Activated T-cell treated with anti-CD3 and anti-CD28 coated beads, Interleukin-2, amount 50 U/mL, for 72 hours (primary cell): ENCODE results near the gene CNGB1. TPM values are rescaled to one million over a fixed set of nuclear protein-coding genes. Genes with fewer than 3 reads are reported as not detected.
"Not testable (repeated sequence)": the region's sequence is repeated elsewhere in the genome, so short reads cannot be mapped to it uniquely, and the experiment has no call there.

ENCODE experiments used
- ATAC-seq, 2 donors: fragments of 150-1000 bp; cut with Tn5 transposase; replicated peaks in 1 of 2; 2 replicates each; pipeline ENCODE4 v1.10.0; 2021; ENCODE audit warnings: moderate library complexity in 2 of 2, mild to moderate bottlenecking in 1 of 2
- DNase-seq, 2 donors: peaks; one replicate each; pipeline ENCODE4 v3.0.0; 2021 to 2022; ENCODE audit warnings: mixed read lengths in 1 of 2
- H3K27ac Mint-ChIP-seq: one replicate; pipeline ENCODE4 v1.8.0; 2022; ENCODE audit warnings: mild to moderate bottlenecking, moderate library complexity, mixed read lengths
- H3K27me3 Mint-ChIP-seq: one replicate; pipeline ENCODE4 v1.8.0; 2022; ENCODE audit warnings: low read depth, mixed read lengths
- H3K36me3 Mint-ChIP-seq, 2 donors: one replicate each; pipeline ENCODE4 v1.8.0; 2022; ENCODE audit warnings: mixed read lengths in 2 of 2, mild to moderate bottlenecking in 1 of 2; ENCODE audit not compliant: insufficient read depth in 2 of 2
- H3K4me1 Mint-ChIP-seq: one replicate; pipeline ENCODE4 v1.8.0; 2022; ENCODE audit warnings: low read depth, mixed read lengths
- H3K4me3 Mint-ChIP-seq, 2 donors: one replicate each; pipeline ENCODE4 v1.8.0; 2022; ENCODE audit warnings: mild to moderate bottlenecking in 2 of 2, mixed read lengths in 2 of 2, moderate library complexity in 2 of 2
- H3K9me3 Mint-ChIP-seq, 2 donors: one replicate each; pipeline ENCODE4 v1.8.0; 2022; ENCODE audit warnings: mixed read lengths in 2 of 2
- total RNA-seq, 2 donors: library from RNA; stranded (reverse); gene quantifications; one replicate each; pipeline ENCODE4 v1.2.3, GENCODE V29; 2022

The CNGB1 gene
- total RNA-seq, 2 donors from 2014 or later, result not detected

DNA sequence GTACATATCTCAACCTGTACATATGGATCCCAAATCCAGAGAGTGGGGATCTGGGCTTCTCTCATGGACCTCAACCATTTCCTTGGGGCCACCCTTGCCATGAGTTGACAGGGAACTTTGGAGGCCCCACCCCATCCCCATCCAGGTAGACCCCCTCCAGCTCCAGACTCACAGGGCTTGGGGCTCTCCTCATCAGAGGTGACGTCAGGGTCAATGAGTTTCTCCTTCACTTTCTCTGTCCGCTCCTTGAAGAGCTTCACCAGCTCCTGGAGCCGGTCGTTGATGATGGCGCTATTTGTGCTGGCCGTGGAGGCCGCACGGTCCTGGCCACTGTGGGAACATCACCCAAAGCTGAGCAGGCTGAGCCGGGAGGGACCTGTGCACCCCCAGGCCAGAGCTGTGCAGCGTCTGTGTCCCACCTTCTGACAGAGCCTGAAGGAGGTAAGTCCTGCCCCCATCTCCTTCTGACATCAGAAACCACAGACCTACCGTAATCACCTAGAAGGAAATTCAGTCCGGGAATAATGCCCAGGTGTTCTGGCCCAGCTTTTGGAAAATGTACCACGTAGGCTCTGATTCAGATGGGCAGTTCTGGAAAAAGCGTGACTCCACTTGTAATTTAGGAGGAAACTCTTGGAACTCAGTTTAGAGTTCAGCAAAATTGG is 50.6 kb downstream of the CNGB1 start:
- no peaks in the 10 kb centered on the region for H3K27me3 Mint-ChIP-seq
- ATAC-seq, result no peak
- H3K36me3 Mint-ChIP-seq, result no peaks in the 10 kb centered on the region
- DNase-seq, result no peak
- no peaks in the 10 kb centered on the region for H3K4me1 Mint-ChIP-seq
- H3K4me3 Mint-ChIP-seq, result no peak overlapping the region
- no peak overlapping the region for H3K27ac Mint-ChIP-seq
- no peaks in the 10 kb centered on the region for H3K9me3 Mint-ChIP-seq

DNA sequence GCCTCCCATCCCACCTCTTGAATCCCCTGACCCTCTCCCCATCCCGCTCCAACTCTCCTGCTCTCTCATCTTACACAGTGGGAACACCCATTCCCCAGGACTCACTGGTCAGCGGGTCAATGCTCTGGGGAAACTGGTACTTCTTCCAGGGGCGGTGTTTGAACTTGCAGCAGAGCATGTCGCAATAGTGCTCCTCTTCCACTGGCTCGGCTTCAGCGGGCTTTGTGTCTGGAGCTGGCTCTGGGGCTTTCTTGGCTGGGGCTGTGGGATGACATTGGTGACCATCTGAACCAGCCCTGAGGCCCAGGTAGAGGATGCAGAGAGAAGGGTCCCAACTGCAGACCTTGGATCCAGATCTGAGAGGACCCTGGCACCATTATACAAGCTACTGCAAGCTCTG is 51.9 kb downstream of the CNGB1 start:
- no peaks in the 10 kb centered on the region for H3K27me3 Mint-ChIP-seq
- no peak for DNase-seq

DNA sequence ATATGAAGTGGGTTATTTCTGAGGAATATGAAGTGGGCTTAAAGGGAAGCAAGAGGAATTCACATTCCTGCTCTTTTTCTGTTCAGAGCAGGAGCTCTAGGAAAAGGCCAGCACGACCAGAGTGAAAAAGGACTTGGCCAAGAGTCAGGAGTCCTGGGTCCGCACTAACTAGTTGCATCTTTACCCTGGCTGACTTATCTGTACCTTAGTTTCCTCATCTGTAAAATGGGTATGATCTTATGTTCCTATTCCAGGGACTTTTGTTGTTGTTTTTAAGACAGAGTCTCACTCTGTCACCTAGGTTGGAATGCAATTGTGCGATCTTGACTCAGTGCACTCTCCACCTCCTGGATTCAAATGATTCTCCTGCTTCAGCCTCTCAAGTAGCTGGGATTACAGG is 52.5 kb downstream of the CNGB1 start:
- no peaks in the 10 kb centered on the region for H3K27me3 Mint-ChIP-seq
- DNase-seq (no peak), ATAC-seq (no peak)
- no peaks in the 10 kb centered on the region for H3K4me1 Mint-ChIP-seq
- H3K9me3 Mint-ChIP-seq, result no peaks in the 10 kb centered on the region
- H3K36me3 Mint-ChIP-seq, result no peaks in the 10 kb centered on the region
- no peak overlapping the region for H3K27ac Mint-ChIP-seq
- H3K4me3 Mint-ChIP-seq, result no peak overlapping the region

More for the DNA sequence above, 51.9 kb downstream of the CNGB1 start:
- ATAC-seq, result no peak
- H3K36me3 Mint-ChIP-seq, result no peaks in the 10 kb centered on the region
- H3K27ac Mint-ChIP-seq, result no peak overlapping the region
- H3K9me3 Mint-ChIP-seq, result no peaks in the 10 kb centered on the region
- H3K4me1 Mint-ChIP-seq, result no peaks in the 10 kb centered on the region
- no peak overlapping the region for H3K4me3 Mint-ChIP-seq

DNA sequence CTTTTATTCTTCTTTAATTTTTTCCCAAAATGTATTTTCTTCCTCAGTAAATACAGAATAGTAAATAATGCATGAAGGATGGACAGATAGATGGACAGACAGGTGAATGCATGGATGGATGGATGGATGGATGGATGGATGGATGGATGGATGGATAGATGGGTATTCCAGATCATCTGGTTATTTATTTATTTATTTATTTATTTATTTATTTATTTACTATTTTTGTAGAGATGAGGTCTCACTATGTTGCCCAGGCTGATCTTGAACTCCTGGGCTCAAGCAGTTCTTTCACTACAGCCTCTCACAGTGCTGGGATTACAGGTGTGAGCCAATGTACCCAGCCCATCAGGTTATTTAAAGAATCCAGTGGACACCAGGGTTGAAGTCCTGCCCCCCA is 53.0 kb downstream of the CNGB1 start:
- not testable (repeated sequence) for ATAC-seq, H3K27me3 Mint-ChIP-seq, H3K36me3 Mint-ChIP-seq, H3K27ac Mint-ChIP-seq, H3K9me3 Mint-ChIP-seq, H3K4me3 Mint-ChIP-seq, DNase-seq, H3K4me1 Mint-ChIP-seq

DNA sequence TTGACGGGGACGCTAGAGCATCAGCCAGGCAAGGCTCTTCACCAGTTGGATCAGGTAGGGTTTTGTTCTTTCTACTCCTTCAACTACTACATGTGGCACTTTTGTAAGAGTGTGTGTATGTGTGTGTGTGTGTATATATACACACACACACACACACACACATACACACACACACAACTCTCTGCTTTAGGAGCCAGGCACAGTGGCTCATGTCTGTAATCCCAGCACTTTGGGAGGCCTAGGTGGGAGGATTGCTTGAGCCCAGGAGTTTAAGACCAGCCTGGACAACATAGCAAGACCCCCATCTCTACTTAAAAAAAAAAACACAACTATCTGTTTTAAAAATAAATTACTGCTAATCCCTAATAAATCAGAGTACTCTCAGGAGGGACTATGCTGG is 53.4 kb downstream of the CNGB1 start:
- H3K27ac Mint-ChIP-seq, DNase-seq, ATAC-seq, H3K36me3 Mint-ChIP-seq, H3K4me1 Mint-ChIP-seq, H3K4me3 Mint-ChIP-seq, H3K9me3 Mint-ChIP-seq, H3K27me3 Mint-ChIP-seq: not testable (repeated sequence)

DNA sequence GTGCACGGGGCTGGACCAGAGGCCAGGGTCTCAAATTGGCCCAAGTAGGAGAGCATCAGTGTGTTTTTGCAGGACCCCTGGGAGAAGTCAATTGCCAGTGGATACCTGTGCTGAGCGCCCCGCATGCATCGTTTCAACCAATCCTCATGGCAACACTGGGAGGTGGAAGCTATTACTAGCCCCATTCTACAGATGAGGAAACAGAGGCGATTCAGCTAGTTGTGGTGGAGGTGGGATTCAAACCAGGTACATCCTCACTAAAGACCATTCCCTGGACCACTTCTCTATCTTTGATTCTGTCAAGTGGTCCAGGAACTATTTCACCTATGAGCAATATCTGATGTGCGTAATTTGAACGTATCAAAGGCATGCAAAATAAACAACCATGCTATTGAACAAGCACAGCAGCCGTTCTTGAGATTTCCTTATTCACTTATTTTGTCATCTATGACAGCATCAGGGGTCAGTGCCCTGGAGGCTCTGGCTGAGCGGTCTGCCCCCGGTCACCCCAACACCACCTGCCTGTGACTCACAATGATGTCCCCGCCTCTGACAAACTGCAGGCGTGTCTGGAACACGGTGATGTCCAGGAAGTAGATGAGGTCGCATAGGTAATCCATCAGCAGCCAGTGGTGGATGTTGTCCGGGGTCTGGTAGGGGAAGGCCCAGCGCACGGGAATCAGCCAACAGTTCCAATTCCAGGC is 54.0 kb downstream of the CNGB1 start:
- Mint-ChIP-seq H3K9me3 (no peaks in the 10 kb centered on the region), H3K36me3 (no peaks in the 10 kb centered on the region), H3K27me3 (no peaks in the 10 kb centered on the region), H3K27ac (no peak overlapping the region), H3K4me3 (no peak overlapping the region), H3K4me1 (no peaks in the 10 kb centered on the region)
- no peak for ATAC-seq
- no peak for DNase-seq

DNA sequence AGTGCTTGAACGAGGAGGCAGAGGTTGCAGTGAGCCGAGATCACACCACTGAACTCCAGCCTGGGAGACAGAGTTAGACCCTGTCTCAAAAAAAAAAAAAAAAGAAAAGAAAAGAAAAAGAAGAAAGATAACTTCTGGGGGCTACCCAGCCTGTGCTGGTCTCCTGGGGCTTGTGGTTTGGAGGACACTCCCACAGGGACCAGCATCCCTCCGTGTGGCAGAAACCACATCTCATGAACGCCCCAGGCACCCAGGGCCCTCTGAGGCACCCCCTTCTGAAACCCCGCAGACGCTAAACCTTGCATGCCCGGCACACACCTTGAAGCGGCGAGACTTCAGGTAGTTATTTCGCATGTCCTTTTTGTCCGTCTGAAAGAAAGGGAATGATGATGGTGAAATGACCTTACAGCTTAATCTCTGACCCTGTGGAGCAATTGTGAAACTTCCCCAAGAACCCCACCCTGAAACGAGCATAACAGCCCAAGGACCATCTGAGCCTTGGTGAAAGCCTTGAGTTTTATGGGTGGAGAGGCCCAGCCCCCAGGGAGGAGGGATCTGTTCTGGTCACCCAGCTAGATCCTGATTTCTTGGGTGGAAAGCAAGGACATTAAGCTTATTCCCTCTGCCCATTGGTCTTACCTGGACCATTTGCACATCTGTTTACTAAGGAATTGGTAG is 55.0 kb downstream of the CNGB1 start:
- ATAC-seq, result no peak
- Mint-ChIP-seq H3K4me3 (no peak overlapping the region), H3K9me3 (no peaks in the 10 kb centered on the region), H3K36me3 (no peaks in the 10 kb centered on the region), H3K4me1 (no peaks in the 10 kb centered on the region), H3K27ac (no peak overlapping the region), H3K27me3 (no peaks in the 10 kb centered on the region)
- DNase-seq, result no peak

DNA sequence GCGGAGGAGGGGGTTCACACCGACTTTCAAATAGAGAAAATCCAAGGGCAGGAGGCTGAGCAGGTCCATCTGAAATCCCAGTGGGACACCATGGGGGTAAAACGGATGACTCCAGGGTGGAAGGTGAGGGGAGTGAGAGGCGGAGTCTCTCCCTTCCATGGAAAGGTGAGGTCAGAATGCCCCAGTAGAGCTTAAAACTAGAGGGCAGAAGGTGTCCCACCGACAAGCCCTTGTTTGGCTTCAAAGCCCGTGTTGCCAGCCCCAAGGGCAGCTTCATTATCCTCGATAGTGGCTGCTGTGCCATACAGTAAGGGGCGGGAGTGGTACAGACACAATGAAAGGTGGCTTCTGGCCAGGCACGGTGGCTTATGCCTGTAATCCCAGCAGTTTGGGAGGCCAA is 55.7 kb downstream of the CNGB1 start:
- DNase-seq (no peak), ATAC-seq (no peak)
- no peaks in the 10 kb centered on the region for H3K9me3 Mint-ChIP-seq
- no peaks in the 10 kb centered on the region for H3K27me3 Mint-ChIP-seq
- no peak overlapping the region for H3K4me3 Mint-ChIP-seq
- H3K36me3 Mint-ChIP-seq, result no peaks in the 10 kb centered on the region
- no peaks in the 10 kb centered on the region for H3K4me1 Mint-ChIP-seq
- no peak overlapping the region for H3K27ac Mint-ChIP-seq

DNA sequence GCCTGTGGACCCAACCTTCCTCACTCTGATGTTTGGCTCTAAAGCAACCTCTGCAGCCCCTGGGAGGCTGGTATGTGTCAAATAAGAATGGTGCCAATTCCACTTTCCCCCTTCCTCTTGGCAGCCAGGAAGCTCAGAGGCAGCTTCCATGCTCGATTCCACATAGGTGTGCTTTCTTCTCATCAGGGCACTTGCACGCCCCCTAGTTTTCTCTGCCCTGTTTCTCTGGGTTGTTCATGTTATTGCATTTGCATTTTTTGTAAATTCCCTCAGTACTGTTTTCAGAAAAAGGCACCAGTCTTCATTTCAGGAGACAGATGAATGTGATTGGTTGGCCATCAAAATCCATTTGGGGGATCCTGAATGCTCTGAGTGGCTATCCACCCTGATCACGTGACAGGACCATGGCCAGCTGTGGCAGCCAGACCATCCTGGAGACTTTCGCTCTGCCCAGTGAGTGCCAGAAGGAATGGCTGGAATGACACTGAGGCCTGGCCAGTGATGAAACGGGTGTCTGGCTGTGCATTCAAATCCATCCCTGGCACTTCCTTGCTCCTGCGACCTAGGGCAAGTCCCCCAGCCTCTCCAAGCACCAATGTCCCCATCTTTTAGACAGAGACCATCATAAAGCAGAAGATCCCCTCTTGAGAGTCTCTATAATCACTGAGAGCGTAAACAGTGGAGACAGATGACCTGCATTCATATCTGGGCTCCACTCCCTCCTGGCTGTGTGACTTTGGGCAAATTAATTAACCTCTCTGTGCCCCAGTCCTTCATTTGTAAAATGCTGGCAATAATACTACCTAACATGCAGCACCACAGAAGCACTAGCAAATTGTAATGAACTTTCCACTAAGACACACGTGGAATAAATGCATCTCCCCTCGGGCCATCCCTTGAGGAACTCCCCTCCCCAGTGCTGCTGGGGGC is 56.4 kb downstream of the CNGB1 start:
- Mint-ChIP-seq H3K9me3 (no peaks in the 10 kb centered on the region), H3K4me3 (no peak overlapping the region), H3K4me1 (no peaks in the 10 kb centered on the region), H3K27me3 (no peaks in the 10 kb centered on the region), H3K36me3 (no peaks in the 10 kb centered on the region), H3K27ac (no peak overlapping the region)
- no peak for DNase-seq
- ATAC-seq, result no peak

DNA sequence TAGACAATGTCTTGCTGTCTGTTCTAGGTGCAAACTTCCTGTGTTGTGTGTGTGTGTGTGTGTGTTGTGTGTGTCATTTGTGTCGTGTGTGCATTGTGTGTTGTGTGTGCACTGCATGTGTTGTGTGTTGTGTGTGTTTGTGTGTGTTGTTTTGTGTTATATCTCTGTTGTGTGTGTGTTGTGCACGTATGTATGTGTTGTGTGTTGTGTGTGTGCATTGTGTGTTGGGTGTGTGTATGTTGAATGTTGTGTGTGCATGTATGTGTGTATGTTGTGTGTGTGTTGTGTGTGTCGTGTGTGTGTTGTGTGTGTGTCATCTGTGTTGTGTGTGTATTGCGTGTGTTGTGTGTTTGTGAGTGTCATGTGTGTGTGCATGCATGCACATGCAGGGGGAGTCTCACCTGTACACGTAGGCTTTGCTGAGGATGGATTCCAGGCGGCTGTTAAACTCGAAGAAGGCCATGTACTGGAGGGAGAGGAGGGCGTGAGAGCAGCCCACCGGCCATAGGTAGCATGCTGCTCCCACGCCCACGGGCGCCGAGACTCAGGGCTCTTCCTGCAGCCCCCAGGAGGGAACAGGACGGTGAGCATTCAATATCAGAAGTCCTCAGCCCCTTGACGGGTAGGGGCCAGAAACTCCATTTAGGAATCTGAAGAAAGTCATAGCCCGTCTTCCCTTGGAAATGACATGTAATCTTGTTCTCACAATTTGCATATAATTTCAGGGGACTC is 58.2 kb downstream of the CNGB1 start:
- H3K4me3 Mint-ChIP-seq, result no peak overlapping the region
- H3K9me3 Mint-ChIP-seq, result no peaks in the 10 kb centered on the region
- no peak for DNase-seq
- H3K27ac Mint-ChIP-seq, result no peak overlapping the region
- H3K36me3 Mint-ChIP-seq, result no peaks in the 10 kb centered on the region
- H3K4me1 Mint-ChIP-seq, result no peaks in the 10 kb centered on the region
- H3K27me3 Mint-ChIP-seq, result no peaks in the 10 kb centered on the region
- no peak for ATAC-seq

DNA sequence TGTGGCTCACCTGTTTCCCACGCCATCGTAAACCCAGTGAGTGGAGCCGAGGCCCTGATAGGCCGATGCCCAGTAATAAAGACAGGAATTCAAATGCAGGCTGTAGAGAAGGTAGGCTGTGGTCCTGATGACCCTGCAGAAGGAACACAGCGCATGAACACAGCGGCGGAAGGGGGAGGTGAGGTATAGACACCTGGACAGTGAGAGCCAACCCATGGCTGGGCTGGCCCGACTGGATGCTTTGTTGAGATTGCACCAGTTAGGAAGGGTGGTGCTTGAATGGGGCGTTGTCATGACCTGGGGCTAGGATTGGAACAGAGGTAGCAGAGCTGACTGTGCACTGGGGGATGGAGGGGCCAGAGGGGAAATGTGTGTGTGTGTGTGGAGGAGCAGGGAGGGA is 59.2 kb downstream of the CNGB1 start:
- H3K27ac Mint-ChIP-seq, result no peak overlapping the region
- no peak overlapping the region for H3K4me3 Mint-ChIP-seq
- H3K4me1 Mint-ChIP-seq, result no peaks in the 10 kb centered on the region
- no peaks in the 10 kb centered on the region for H3K9me3 Mint-ChIP-seq
- H3K27me3 Mint-ChIP-seq, result no peaks in the 10 kb centered on the region
- no peaks in the 10 kb centered on the region for H3K36me3 Mint-ChIP-seq
- DNase-seq (no peak), ATAC-seq (no peak)

DNA sequence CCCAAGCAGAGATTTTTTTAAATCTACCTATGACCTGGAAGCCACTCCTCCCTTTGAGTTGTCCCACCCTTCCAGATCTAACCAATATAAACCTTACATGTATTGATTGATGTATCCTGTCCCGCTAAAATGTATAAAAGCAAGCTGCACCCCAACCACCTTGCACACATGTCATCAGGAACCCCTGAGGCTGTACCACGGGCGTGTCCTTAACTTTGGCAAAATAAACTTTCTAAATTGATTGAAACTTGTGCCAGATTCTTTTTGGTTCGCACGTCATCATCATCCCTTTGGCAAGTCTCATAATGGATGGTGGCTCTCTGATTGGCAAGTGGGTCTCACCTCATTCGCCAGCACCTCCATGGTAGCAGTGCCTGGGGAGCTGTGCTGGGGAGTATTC is 60.2 kb downstream of the CNGB1 start:
- DNase-seq, result no peak
- no peak overlapping the region for H3K4me3 Mint-ChIP-seq
- H3K36me3 Mint-ChIP-seq, result no peaks in the 10 kb centered on the region
- H3K27ac Mint-ChIP-seq, result no peak overlapping the region
- H3K4me1 Mint-ChIP-seq, result no peaks in the 10 kb centered on the region
- no peak for ATAC-seq
- H3K27me3 Mint-ChIP-seq, result no peaks in the 10 kb centered on the region
- H3K9me3 Mint-ChIP-seq, result no peaks in the 10 kb centered on the region
